Activated CD8-positive, alpha-beta memory T cell treated with anti-CD3 and anti-CD28 coated beads, Interleukin-2, amount 50 U/mL, for 24 hours (primary cell): ENCODE data around the gene DPY19L1.
"Not testable (repeated sequence)": the region's sequence is repeated elsewhere in the genome, so short reads cannot be mapped to it uniquely, and the experiment has no call there.

Source experiments
- DNase-seq: peaks from one replicate; pipeline ENCODE4 v3.0.0-alpha.2; 2020; ENCODE audit errors: extremely low read depth

DPY19L1 gene

DNA sequence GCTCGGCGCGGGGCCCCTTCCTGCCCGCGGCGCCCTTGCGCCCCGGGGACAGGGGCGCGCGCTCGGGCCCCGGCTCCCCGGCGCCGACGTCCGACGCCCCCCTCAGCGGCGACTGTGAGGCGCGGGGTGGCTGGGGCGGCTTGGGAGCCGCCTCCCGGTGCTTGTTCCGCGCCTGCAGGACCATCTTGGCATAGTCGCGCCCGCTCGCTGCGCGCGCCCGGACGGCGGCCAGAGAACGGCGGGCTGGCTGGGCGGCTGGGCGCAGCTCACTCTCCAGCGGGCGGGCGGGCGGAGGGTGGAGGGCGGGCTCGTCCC lies at the start of gene DPY19L1:
Gene DPY19L1 (minus strand): TSS at position 275 of the 315 bp plus-strand sequence. CDS start 91 bp downstream, at position 184.
- DNase-seq, result no peak

DNA sequence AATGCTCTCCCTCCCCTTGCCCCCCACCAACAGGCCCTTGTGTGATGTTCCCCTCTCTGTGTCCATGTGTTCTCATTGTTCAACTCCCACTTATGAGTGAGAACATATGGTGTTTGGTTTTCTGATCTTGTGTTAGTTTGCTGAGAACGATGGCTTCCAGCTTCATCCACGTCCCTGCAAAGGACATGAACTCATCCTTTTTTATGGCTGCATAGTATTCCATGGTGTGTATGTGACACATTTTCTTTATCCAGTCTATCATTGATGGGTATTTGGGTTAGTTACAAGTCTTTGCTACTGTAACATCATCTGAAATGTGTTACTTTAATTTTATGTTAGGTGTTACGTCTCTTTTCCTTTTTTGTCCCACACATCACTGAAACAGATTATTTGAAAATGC lies 42.2 kb upstream of the DPY19L1 start:
- not testable (repeated sequence) for DNase-seq

- not testable (repeated sequence) for DNase-seq
Measured at GRCh38 chr7:35074008-35074407, 36.7 kb upstream of the DPY19L1 start.

GRCh38 chr7:35072950-35073827 lies 35.9 kb upstream of the DPY19L1 start:
- DNase-seq, result not testable (repeated sequence)

GRCh38 chr7:35069084-35069483 lies 31.8 kb upstream of the DPY19L1 start:
- DNase-seq, result not testable (repeated sequence)

DNA sequence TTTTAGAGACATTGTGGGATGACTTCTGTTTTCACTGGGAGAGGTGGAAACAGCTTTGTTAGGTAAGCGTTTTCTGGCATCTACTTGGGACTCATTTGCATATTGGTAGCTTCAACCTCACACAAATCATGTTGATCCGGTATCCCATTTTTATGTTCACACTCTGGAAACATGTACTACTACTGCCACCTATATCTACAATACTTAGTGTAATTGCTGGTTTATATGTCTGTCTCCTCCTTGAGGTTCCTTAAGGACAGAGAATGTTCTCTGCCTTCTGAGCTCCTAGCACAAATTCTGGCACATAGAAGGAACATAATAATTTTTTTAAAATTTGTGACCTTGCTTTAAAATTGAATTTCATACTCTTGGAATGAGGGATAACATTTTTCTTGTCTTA lies 28.1 kb upstream of the DPY19L1 start:
- not testable (repeated sequence) for DNase-seq

- not testable (repeated sequence) for DNase-seq
Measured at GRCh38 chr7:35058571-35058970, 21.3 kb upstream of the DPY19L1 start.

DNA sequence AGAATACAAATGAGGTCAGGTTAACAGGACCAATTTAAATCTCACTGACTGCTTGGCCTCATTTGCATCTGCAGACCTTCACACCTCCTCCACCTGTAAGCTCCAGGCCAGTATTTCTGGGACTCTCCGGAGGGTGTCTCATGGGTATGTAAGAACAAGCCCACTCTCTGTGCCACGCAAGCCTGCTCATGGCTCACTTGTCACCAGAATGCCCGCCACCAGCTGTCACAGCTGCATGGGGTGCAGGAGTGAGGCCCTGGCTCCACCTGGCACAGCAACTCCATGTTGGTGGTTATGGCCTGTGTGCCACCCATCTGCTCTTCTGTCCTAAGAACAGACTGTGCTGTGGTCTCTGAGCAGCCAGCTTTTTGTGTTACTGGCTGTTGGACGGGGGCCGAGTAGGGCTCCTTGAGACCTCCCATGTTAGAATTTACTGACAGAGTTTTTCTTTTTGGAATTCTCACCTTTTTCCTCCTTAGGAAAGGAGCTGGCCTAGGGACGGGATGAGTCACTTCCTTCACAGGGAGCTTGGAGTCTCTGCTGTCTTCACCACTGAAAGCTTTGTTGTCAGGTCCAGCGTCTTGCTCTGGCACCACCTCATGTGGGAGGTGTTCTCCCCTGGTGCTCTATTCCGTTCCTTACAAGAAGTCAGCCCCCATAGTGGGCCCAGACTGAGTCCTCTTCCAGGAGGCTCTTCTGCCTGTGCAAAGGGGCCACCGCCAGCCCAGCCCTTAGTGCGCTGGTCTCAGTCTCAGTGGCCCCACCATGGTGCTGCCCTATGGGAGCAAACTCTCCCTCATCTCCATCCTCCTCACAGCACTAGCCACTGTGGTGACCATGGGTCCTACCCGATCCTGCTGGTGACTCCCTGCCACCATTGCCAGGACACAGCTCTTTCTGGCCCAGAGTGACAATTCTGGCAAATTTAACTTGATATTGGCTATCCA lies 20.5 kb upstream of the DPY19L1 start:
- not testable (repeated sequence) for DNase-seq

- not testable (repeated sequence) for DNase-seq
Measured at GRCh38 chr7:35055733-35056132, 18.4 kb upstream of the DPY19L1 start.

- not testable (repeated sequence) for DNase-seq
Measured at GRCh38 chr7:35053488-35054175, 16.3 kb upstream of the DPY19L1 start.

GRCh38 chr7:35048390-35048789 lies 11.1 kb upstream of the DPY19L1 start:
- not testable (repeated sequence) for DNase-seq

DNA sequence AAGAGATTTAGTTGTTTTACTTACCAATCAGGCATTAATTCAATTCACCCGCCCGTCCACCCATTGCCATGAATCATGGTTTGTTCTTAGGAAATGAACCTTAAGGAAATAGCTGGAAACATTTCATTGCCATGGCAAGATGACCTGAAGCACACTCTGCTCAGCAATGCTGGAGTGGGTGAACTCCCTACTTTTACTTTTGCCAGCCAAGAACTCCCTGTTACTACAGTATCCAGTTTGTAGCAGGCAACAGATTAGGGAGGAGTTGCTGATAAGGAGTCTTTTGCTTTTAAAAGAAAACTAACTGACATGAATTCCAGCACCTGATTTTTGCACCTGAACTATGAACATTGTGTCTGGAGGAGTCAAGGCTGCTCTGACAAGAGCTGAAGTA lies 10.6 kb upstream of the DPY19L1 start:
- DNase-seq, result not testable (repeated sequence)

DNA sequence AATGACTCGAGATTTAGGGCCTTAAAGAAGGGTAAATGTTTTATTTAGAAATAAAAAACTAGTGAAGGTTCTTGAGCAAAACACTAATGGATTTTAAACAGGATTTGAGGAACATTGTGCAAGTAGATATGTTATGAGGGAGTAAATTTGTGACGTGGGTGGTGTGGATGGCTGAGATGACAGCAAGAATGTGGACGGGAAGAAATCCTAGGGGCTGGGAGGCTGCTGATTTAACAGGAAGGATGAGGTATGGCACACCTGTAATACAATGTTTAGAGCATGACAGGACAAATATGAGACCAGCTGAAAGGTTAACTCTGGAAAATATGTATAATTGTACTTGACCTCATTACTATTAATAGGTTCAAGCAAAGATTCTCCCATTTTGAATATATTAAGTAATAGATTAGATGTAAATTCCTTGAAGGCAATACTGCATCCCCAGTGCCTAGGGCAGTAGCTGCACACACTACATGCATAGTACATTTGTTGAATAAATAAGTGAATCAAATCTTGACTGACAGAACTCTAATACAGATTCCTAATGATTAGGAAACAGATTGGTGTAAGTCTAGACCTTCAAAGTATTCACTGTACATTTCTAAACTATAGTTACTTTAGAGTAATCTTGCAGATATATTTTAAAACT lies 10.1 kb upstream of the DPY19L1 start:
- not testable (repeated sequence) for DNase-seq

GRCh38 chr7:35043301-35043700 lies 6.0 kb upstream of the DPY19L1 start:
- not testable (repeated sequence) for DNase-seq

GRCh38 chr7:35040906-35041305 lies 3.6 kb upstream of the DPY19L1 start:
- no peak for DNase-seq

- no peak for DNase-seq
Measured at GRCh38 chr7:35039343-35039742, 2.1 kb upstream of the DPY19L1 start.

DNA sequence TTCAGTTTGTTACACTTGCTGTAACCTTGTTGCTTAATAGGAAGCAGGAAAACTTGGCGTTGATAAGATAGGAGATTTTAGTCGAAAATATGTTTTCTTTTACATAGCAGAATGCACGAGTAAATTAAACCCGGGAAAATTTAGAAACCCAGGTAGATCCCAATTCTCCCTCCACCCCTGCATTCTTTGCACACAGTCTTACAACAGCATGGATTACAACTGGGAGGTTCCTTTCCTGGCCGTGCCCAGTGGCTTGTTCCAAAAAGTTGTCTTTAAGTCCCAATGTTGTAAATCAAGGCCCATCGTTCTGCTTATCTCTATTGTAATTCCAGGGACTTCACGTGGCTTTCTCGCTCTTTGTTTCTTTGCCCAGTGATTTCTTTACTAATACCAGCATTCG lies 1.1 kb upstream of the DPY19L1 start:
- no peak for DNase-seq

- DNase-seq, result peak; percentile 62
Measured at GRCh38 chr7:35037526-35038341, 449 bp upstream of the DPY19L1 start.

GRCh38 chr7:35036361-35037171 lies 719 bp downstream of the DPY19L1 start:
- DNase-seq, result no peak
